Activated naive CD4-positive, alpha-beta T cell treated with Interleukin-2 at 50 U/mL for 16 hours (primary cell): ENCODE results near the gene NMT2.

Source experiments
- DNase-seq: peaks from one replicate; pipeline ENCODE4 v3.0.0-alpha.2; 2020

NMT2 gene

GRCh38 chr10:15180736-15181135 lies 12.2 kb upstream of the NMT2 start:
- DNase-seq, result no peak

- DNase-seq, result no peak
Measured at GRCh38 chr10:15176269-15176668, 7.8 kb upstream of the NMT2 start.

- no peak for DNase-seq
Measured at GRCh38 chr10:15175587-15175986, 7.1 kb upstream of the NMT2 start.

GRCh38 chr10:15172306-15172840 lies 3.9 kb upstream of the NMT2 start:
- DNase-seq, result no peak

- DNase-seq, result peak; percentile 49
Measured at GRCh38 chr10:15169555-15170401, 1.3 kb upstream of the NMT2 start.

- peak; percentile 90 for DNase-seq
Measured at GRCh38 chr10:15168786-15169554, 477 bp upstream of the NMT2 start.

GRCh38 chr10:15167411-15168290 lies 842 bp downstream of the NMT2 start:
- peak; percentile 49 for DNase-seq

- no peak for DNase-seq
Measured at GRCh38 chr10:15166325-15166724, 2.2 kb downstream of the NMT2 start.

- DNase-seq, result no peak
Measured at GRCh38 chr10:15163253-15163828, 5.2 kb downstream of the NMT2 start.

GRCh38 chr10:15158972-15159371 lies 9.5 kb downstream of the NMT2 start:
- DNase-seq, result no peak

- no peak for DNase-seq
Measured at GRCh38 chr10:15158448-15158847, 10.0 kb downstream of the NMT2 start.

GRCh38 chr10:15155978-15156656 lies 12.4 kb downstream of the NMT2 start:
- DNase-seq, result no peak

GRCh38 chr10:15152556-15152955 lies 15.9 kb downstream of the NMT2 start:
- DNase-seq, result no peak

GRCh38 chr10:15150563-15150962 lies 17.9 kb downstream of the NMT2 start:
- no peak for DNase-seq

- no peak for DNase-seq
Measured at GRCh38 chr10:15149042-15149771, 19.3 kb downstream of the NMT2 start.

GRCh38 chr10:15147594-15148392 lies 20.7 kb downstream of the NMT2 start:
- no peak for DNase-seq

- no peak for DNase-seq
Measured at GRCh38 chr10:15146366-15146765, 22.1 kb downstream of the NMT2 start.

- DNase-seq, result no peak
Measured at GRCh38 chr10:15144788-15145187, 23.7 kb downstream of the NMT2 start.

- DNase-seq, result peak; percentile 18
Measured at GRCh38 chr10:15141136-15142054, 27.1 kb downstream of the NMT2 start.
